H1 (cell line): ENCODE measurements around the gene TMPRSS15. TPM values are rescaled to one million over a fixed set of nuclear protein-coding genes. Genes with fewer than 3 reads are reported as not detected.
A peak's percentile ranks its signal among the peaks of the same experiment; 100 is the strongest.

Source experiments
- CTCF ChIA-PET: fragments of 300-600 bp; sonication (Branson Sonifier 250); formaldehyde crosslinking; loops from one replicate; lab custom pipeline; 2021; ENCODE audit not compliant: partially characterized antibody; lab: Charles Lee
- POLR2A ChIA-PET: fragments of 300-600 bp; sonication (Branson Sonifier 250); formaldehyde crosslinking; loops from one replicate; lab custom pipeline; 2021; ENCODE audit warnings: inconsistent platforms; ENCODE audit not compliant: partially characterized antibody; lab: Charles Lee
- DNase-seq, 2 experiments: peaks; one replicate each; pipeline versions ENCODE4 v3.0.0 to v3.0.0-alpha.2; 2010 to 2022; ENCODE audit warnings: low spot score in 2 of 2, low read depth in 1 of 2, mixed read lengths in 1 of 2
- FAIRE-seq: peaks from 2 replicates; lab custom pipeline; 2011; peaks lifted over from hg19 to GRCh38; lab: Jason Lieb, UNC
- H2AFZ ChIP-seq: 2 replicates; pipeline ENCODE4 v1.8.1; 2012; ENCODE audit warnings: low read length, inconsistent platforms
- H2AK5ac ChIP-seq: 2 replicates; pipeline ENCODE4 v1.6.1; 2013; ENCODE audit warnings: low read depth, low read length
- H2BK120ac ChIP-seq: replicated peaks from 2 replicates; pipeline ENCODE3; 2013; ENCODE audit warnings: low read depth, low read length, inconsistent platforms
- H2BK12ac ChIP-seq: 2 replicates; pipeline ENCODE4 v1.6.1; 2013; ENCODE audit warnings: low read depth, low read length
- H2BK15ac ChIP-seq: 2 replicates; pipeline ENCODE4 v1.6.1; 2013; ENCODE audit warnings: low read length
- H2BK20ac ChIP-seq: 2 replicates; pipeline ENCODE4 v1.6.1; 2013; ENCODE audit warnings: low read length
- H2BK5ac ChIP-seq: 2 replicates; pipeline ENCODE4 v1.6.1; 2013; ENCODE audit warnings: low read depth, low read length
- H3K14ac ChIP-seq: 2 replicates; pipeline ENCODE4 v1.6.1; 2013; ENCODE audit warnings: inconsistent platforms; ENCODE audit not compliant: insufficient read length
- H3K18ac ChIP-seq: 2 replicates; pipeline ENCODE4 v1.6.1; 2013; ENCODE audit warnings: low read length; ENCODE audit errors: extremely low read depth
- H3K23ac ChIP-seq: 2 replicates; pipeline ENCODE4 v1.6.1; 2013; ENCODE audit warnings: inconsistent platforms; ENCODE audit not compliant: insufficient read length
- H3K23me2 ChIP-seq: 2 replicates; pipeline ENCODE4 v1.6.1; 2013; ENCODE audit warnings: low read depth, low read length
- H3K27ac ChIP-seq: 2 replicates; pipeline ENCODE4 v1.6.1; 2011; ENCODE audit warnings: low read depth, low read length, inconsistent platforms
- H3K27me3 ChIP-seq, 4 experiments: replicated peaks in 1 of 4; 1 replicate in 1 of 4; 2 replicates in 3 of 4; pipeline versions ENCODE4 v1.6.1 to v1.8.1; 2011 to 2013; ENCODE audit warnings: low read length in 3 of 4, mild to moderate bottlenecking in 3 of 4, inconsistent platforms in 2 of 4, mixed read lengths in 2 of 4, moderate library complexity in 1 of 4; ENCODE audit not compliant: control insufficient read depth in 3 of 4, insufficient read depth in 3 of 4; ENCODE audit errors: extremely low read depth in 1 of 4
- H3K36me3 ChIP-seq, 4 experiments: 2 replicates each; pipeline versions ENCODE4 v1.6.1 to v1.8.1; 2011 to 2013; ENCODE audit warnings: mild to moderate bottlenecking in 4 of 4, low read length in 3 of 4, moderate library complexity in 2 of 4, control low read depth in 1 of 4, inconsistent platforms in 1 of 4; ENCODE audit not compliant: insufficient read depth in 4 of 4, control insufficient read depth in 2 of 4
- H3K4ac ChIP-seq: replicated peaks from 2 replicates; pipeline ENCODE3; 2013; ENCODE audit warnings: low read length, low read depth, mixed read lengths, inconsistent platforms; ENCODE audit not compliant: insufficient read length
- H3K4me1 ChIP-seq, 4 experiments: replicated peaks in 1 of 4; 1 replicate in 1 of 4; 2 replicates in 3 of 4; pipeline versions ENCODE4 v1.6.1 to v1.8.1; 2011 to 2013; ENCODE audit warnings: low read length in 3 of 4, inconsistent platforms in 2 of 4, mixed read lengths in 1 of 4; ENCODE audit not compliant: insufficient read depth in 4 of 4, control insufficient read depth in 3 of 4
- H3K4me2 ChIP-seq, 2 experiments: 2 replicates each; pipeline versions ENCODE4 v1.6.1 to v1.8.1; 2011 to 2013; ENCODE audit warnings: low read depth in 2 of 2, low read length in 2 of 2, control low read depth in 1 of 2, inconsistent platforms in 1 of 2, mild to moderate bottlenecking in 1 of 2; ENCODE audit not compliant: insufficient read depth in 1 of 2
- H3K4me3 ChIP-seq, 4 experiments: fragments of 200-600, 300-600 bp in 1 of 4; sonication (generic), shearing (Covaris generic), sonication (Bioruptor Twin) in 1 of 4; 2 replicates each; pipeline versions ENCODE4 v1.5.1 to v1.8.1; 2011 to 2016; ENCODE audit warnings: low read length in 4 of 4, low read depth in 3 of 4, control low read depth in 2 of 4, inconsistent platforms in 2 of 4, mild to moderate bottlenecking in 2 of 4, mixed read lengths in 1 of 4, moderate library complexity in 1 of 4; ENCODE audit not compliant: insufficient read depth in 2 of 4; ENCODE audit errors: extremely low read depth in 1 of 4
- H3K56ac ChIP-seq: replicated peaks from 2 replicates; pipeline ENCODE3; 2013; ENCODE audit warnings: low read depth, mild to moderate bottlenecking, mixed read lengths, low read length, inconsistent platforms; ENCODE audit not compliant: insufficient read length
- H3K79me1 ChIP-seq: 2 replicates; pipeline ENCODE4 v1.6.1; 2013; ENCODE audit warnings: low read depth, low read length, control low read depth
- H3K79me2 ChIP-seq, 2 experiments: 2 replicates each; pipeline versions ENCODE4 v1.6.1 to v1.8.1; 2012 to 2013; ENCODE audit warnings: low read length in 2 of 2, mild to moderate bottlenecking in 2 of 2, inconsistent platforms in 1 of 2; ENCODE audit not compliant: insufficient read depth in 2 of 2, control insufficient read depth in 1 of 2
- H3K9ac ChIP-seq, 4 experiments: replicated peaks in 1 of 4; 1 replicate in 1 of 4; 2 replicates in 3 of 4; pipeline versions ENCODE4 v1.6.1 to v1.8.1; 2011 to 2013; ENCODE audit warnings: low read depth in 3 of 4, low read length in 3 of 4, control low read depth in 2 of 4, mild to moderate bottlenecking in 2 of 4, moderate library complexity in 2 of 4, inconsistent platforms in 1 of 4; ENCODE audit errors: extremely low read depth in 1 of 4
- H3K9me3 ChIP-seq, 2 experiments: 2 replicates each; pipeline versions ENCODE4 v1.6.1 to v1.8.1; 2012 to 2013; ENCODE audit warnings: mild to moderate bottlenecking in 2 of 2, moderate library complexity in 2 of 2, control low read depth in 1 of 2, inconsistent platforms in 1 of 2, low read depth in 1 of 2, low read length in 1 of 2, mixed read lengths in 1 of 2; ENCODE audit not compliant: insufficient read depth in 2 of 2
- H4K20me1 ChIP-seq, 2 experiments: replicated peaks in 1 of 2; 2 replicates each; pipeline versions ENCODE3 to v1.8.1; 2011 to 2013; ENCODE audit warnings: inconsistent platforms in 2 of 2, low read length in 2 of 2, mild to moderate bottlenecking in 1 of 2; ENCODE audit not compliant: insufficient read depth in 2 of 2, control insufficient read depth in 1 of 2
- H4K5ac ChIP-seq: 2 replicates; pipeline ENCODE4 v1.6.1; 2013; ENCODE audit warnings: low read length, low read depth, mixed read lengths, inconsistent platforms; ENCODE audit not compliant: insufficient read length
- H4K8ac ChIP-seq: 2 replicates; pipeline ENCODE4 v1.8.0; 2013; ENCODE audit warnings: mild to moderate bottlenecking, moderate library complexity, low read length, inconsistent platforms; ENCODE audit not compliant: insufficient read depth; ENCODE audit errors: extremely low read depth
- H4K91ac ChIP-seq: replicated peaks from 2 replicates; pipeline ENCODE3; 2013; ENCODE audit warnings: low read length, mixed read lengths, inconsistent platforms; ENCODE audit not compliant: insufficient read length
- JUN ChIP-seq: IDR thresholded peaks from 2 replicates; pipeline ENCODE4 v1.6.1; 2011; ENCODE audit warnings: low read depth, mild to moderate bottlenecking, improper control_type of control experiment, low read length
- KDM1A ChIP-seq: fragments of 200-600, 300-600 bp; sonication (generic); IDR thresholded peaks from 2 replicates; pipeline ENCODE4 v1.7.1; 2016; ENCODE audit warnings: mild to moderate bottlenecking, low read length, borderline replicate concordance
- MAFK ChIP-seq: IDR thresholded peaks from 2 replicates; pipeline ENCODE4 v1.6.1; 2012; ENCODE audit warnings: low read depth, mild to moderate bottlenecking, improper control_type of control experiment, low read length
- WGBS, 2 experiments: shearing (Covaris generic) in 1 of 2; methylation state at CpG; one replicate each; pipeline versions ENCODE4 v1.1.6 to v1.1.7; 2013 to 2015; ENCODE audit warnings: low lambda C conversion rate in 2 of 2, mixed read lengths in 2 of 2, inconsistent platforms in 1 of 2, low coverage in 1 of 2, missing lambda C conversion rate in 1 of 2; ENCODE audit not compliant: insufficient replicate concordance in 2 of 2, insufficient coverage in 1 of 2, insufficient read length in 1 of 2; ENCODE audit errors: extremely low coverage in 1 of 2, missing lambda C conversion rate in 1 of 2; 5-methylcytosine and 5-hydroxymethylcytosine counted together
- polyA plus RNA-seq, 7 experiments: library from polyadenylated mRNA; depleted of rRNA in 3 of 7; stranded (reverse) in 5 of 7; unstranded in 2 of 7; fragments of >200 nt in 5 of 7; fragments of 200-250 nt in 2 of 7; gene quantifications; 1 replicate in 5 of 7; 2 replicates in 1 of 7; 4 replicates in 1 of 7; pipeline versions ENCODE4 v1.2.1 to v1.2.3, GENCODE V29; 2011 to 2013; ENCODE audit warnings: missing spikeins in 2 of 7, mixed read lengths in 2 of 7
- total RNA-seq: library from RNA; stranded (reverse); fragmentation: NEBNext Ultra II Directional; extraction: Animal tissue kit (Norgen Biotek cat#: 25700); gene quantifications from 2 replicates; pipeline ENCODE4 v1.2.1, GENCODE V29; 2021

TMPRSS15 gene
- total and polyA plus RNA-seq, 2 of the 8 experiments (the other 6 are each of a cell fraction or from before 2014, with no cell fraction given), result not detected

GRCh38 chr21:18248171-18248570, 155.4 kb downstream of the TMPRSS15 start:
- CTCF ChIA-PET, result no interaction called here
- 92% methylated on average over 1 of the region's 1 CpG; no CpG with 5 or more reads in 1 of the 2 experiments for WGBS, 2 experiments
- no peak for DNase-seq

More at GRCh38 chr21:18248171-18248570, 155.4 kb downstream of the TMPRSS15 start:
- Histone ChIP-seq H3K79me2 (no peaks in the 10 kb centered on the region), H2AFZ (no peak overlapping the region), H3K23ac (no peak overlapping the region), H4K20me1 (peaks cover 0 to 3% of the 10 kb centered on the region in 2 experiments), H3K27ac (no peak overlapping the region), H3K27me3 (peaks cover 19 to 31% (median 26%) of the 10 kb centered on the region in 4 experiments), H4K5ac (no peak overlapping the region), H2BK15ac (no peak overlapping the region), H3K23me2 (peaks cover 12% of the 10 kb centered on the region), H3K4ac (no peak overlapping the region), H2AK5ac (no peak overlapping the region), H3K36me3 (no peaks in the 10 kb centered on the region; a peak in 1 of 8 replicates), H3K79me1 (no peaks in the 10 kb centered on the region), H2BK5ac (no peak overlapping the region), H3K56ac (no peak overlapping the region), H3K4me2 (no peak overlapping the region), H3K4me3 (no peak overlapping the region), H3K9me3 (no peaks in the 10 kb centered on the region), H2BK12ac (no peak overlapping the region), H4K8ac (no peak overlapping the region), H3K9ac (no peak overlapping the region), H2BK20ac (no peak overlapping the region), H3K14ac (no peak overlapping the region), H4K91ac (no peak overlapping the region), H3K18ac (no peak overlapping the region), H3K4me1 (peaks cover 0 to 12% (median 2%) of the 10 kb centered on the region in 4 experiments; a peak in 3 of 7 replicates), H2BK120ac (no peak overlapping the region)
- no peak for FAIRE-seq
- TF ChIP-seq JUN (no peak), KDM1A (no peak), MAFK (peak; percentile 90)
- POLR2A ChIA-PET, result no interaction called here
